ENCODE results near the gene ARHGAP32.

DNA sequence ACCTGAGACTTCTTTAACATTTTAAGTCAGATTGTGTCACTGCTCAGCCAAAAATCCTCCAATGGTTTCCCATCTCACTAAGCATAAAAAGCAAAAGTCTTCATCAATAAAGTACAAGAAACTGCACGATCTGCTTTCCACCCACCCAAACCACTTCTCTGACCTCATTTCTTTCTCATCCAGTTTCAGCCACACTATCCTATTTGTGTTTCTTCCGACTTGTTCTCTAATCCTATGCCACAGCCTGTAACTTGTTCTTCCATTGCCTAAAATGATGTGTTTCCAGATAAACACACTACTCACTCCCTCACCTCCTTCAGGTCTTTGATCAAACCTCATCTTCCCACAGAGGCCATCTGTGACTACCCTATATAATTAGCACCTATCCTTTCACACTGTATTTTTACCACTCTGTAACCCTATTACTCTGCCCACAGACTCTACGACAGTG lies 28.4 kb downstream of the ARHGAP32 start:
- TF ChIP-seq, protein P1, sequence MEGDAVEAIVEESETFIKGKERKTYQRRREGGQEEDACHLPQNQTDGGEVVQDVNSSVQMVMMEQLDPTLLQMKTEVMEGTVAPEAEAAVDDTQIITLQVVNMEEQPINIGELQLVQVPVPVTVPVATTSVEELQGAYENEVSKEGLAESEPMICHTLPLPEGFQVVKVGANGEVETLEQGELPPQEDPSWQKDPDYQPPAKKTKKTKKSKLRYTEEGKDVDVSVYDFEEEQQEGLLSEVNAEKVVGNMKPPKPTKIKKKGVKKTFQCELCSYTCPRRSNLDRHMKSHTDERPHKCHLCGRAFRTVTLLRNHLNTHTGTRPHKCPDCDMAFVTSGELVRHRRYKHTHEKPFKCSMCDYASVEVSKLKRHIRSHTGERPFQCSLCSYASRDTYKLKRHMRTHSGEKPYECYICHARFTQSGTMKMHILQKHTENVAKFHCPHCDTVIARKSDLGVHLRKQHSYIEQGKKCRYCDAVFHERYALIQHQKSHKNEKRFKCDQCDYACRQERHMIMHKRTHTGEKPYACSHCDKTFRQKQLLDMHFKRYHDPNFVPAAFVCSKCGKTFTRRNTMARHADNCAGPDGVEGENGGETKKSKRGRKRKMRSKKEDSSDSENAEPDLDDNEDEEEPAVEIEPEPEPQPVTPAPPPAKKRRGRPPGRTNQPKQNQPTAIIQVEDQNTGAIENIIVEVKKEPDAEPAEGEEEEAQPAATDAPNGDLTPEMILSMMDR (IDR thresholded peaks at IDR 0.05; ENCODE audit: low read depth, low read length, poor library complexity, severe bottlenecking): no peak
- no peak for TF ChIP-seq EZH2phosphoT487 (IDR thresholded peaks at IDR 0.05; ENCODE audit: borderline replicate concordance, low read length)

Data from DOHH2 (cell line).